HG03135 (cell line): ENCODE results near the gene BCCIP.

ENCODE experiments used
- ATAC-seq: cut with Tn5 transposase; IDR thresholded peaks from one replicate; pipeline ENCODE4 v1.9.1; 2021; ENCODE audit warnings: mild to moderate bottlenecking, moderate library complexity; ENCODE audit not compliant: unreplicated experiment

The BCCIP gene

DNA sequence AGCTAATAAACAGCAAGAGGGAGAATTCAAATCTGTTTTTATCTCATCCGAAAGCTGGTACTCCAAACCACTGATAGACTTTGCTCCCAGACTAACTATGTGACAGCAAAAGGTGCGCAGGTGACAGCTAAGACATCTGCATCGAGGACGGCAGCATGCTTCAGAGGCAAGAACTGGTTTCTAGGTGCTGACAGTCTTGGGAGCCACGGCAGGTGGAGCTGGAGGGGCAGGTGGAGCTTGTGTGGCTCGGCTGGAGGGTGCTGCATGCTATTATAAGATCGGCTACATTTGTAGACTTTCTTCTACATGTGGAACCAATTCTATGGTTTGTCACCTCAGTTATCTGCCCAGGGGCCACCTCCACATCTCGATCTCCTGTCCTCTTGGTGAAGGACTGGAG, 25.9 kb upstream of the BCCIP start:
- ATAC-seq = no peak

DNA sequence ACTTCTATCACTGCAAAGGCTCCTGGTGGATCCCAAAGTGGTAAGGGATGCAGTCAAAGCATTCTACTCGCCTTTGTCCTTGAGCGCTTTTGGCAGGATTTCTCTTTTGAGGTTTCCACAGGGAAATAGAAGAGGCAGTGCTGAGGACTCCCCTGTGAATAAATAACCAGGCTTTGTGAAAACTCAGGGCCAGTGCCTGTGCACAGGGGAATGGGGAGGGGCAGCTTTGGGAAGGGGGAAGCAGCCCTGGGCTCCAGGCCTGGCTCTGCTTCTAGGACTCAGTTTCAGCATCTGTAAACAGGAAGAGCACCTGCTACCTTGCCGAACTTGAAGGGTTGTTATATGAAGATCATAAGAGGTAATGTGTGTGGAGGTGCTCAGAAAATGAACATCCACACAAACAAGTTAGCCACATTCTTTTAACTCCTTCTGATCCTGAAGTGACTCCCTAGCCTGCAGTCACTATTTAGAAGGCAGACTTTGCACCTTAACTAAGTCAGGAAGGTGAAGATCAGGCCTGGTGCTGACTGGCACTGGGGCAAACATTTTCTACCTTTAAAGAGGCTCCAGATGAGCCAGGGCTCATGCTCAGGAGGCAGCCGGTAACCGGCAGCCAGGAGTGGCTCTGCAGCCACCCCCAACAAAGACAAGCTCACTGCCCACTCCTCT, 25.2 kb upstream of the BCCIP start:
- no peak for ATAC-seq

DNA sequence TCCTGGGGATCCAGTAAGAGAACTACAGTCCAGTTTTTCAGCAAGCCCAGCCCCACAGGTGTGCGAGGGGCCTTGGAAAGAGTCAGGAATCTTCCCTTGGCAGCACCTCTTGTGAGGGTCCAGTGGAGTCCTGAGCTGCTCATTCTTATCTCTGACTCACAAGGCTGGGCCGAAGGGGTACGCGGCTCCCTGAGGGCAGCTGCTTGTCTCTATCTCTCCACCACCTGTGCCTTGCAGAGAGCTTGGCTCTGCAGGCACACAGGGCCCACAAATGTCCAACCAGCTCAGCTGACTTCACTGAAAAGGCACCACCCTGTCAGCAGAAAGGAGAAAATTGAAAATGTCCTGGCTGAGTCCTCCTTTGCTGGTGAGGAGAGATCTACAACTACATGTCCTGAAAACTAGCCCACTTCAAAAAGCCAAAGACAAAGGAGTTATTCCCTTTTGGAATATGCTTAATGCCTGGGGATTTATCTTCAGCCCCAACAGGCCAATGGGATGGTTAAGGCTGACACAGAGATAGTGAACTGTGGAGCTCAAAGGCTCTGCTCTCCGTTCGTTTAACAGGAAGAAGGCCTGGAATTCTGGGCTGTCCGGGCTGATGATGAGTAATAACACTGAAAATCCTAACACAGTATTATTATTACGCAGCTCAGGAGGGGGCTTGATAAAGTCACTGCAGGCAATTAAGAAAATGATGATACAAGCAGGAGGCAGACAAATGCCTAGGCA, 23.7 kb upstream of the BCCIP start:
- ATAC-seq = no peak

GRCh38 chr10:125801574-125801973, 21.8 kb upstream of the BCCIP start:
- ATAC-seq = no peak

GRCh38 chr10:125802131-125802530, 21.2 kb upstream of the BCCIP start:
- no peak for ATAC-seq

DNA sequence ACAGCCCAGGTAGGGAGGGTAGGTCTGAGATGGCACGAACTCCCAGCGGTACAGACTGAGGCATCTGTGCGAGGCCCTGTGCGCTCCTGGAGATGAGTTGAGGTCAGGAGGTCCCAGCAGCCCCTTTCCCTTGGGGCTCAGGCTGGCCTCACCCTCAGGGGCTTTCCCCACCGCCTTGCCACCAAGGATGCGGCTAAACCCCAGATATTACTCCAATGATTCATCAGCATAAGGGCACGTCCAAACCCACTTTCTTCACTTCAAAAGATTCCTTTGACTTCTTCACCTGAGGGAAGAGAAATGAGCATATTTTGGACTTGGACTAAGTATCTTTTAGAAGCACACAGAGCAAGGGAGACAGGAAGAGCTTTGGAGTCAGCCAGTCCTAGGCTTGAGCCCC, 20.6 kb upstream of the BCCIP start:
- ATAC-seq = no peak

DNA sequence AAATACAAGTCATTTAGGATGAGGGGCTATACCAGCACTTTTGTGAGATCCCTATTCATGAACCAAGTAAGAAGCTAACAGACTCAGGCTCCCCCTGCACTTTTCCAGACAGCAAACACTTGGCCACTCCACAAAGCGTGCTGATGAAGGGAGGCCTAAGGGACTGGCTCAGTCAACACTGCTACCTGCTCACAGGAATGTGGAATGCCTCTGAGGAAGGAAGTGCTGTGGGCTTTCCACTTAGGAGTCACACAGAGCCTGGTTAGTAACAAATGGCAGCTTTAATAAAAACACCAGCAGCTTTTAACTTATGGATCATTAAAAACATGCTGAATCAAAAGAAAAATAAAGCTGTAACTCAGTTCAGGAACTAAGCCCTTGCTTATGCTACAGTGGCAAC, 15.3 kb upstream of the BCCIP start:
- no peak for ATAC-seq

DNA sequence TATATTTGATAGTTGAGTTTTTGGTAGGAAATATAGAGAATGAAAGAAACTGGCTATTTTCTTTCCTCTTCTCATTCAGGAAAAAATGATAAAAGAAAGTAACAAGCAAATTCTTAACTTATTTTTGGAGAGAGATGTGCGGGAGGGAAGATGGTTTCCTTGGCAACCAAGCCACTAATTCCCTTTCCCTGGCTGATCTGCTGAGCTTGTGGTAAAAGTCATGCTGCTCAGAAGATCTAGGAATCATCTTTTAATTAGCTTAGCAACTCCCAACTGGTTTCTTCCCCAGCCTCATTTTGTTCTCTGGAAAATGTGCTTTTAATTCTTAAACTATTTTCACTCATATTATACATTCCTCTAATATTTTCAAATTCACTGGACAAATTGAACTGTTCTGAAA, 12.1 kb upstream of the BCCIP start:
- no peak for ATAC-seq

- ATAC-seq = no peak
Observed at GRCh38 chr10:125812128-125812750, 11.1 kb upstream of the BCCIP start.

DNA sequence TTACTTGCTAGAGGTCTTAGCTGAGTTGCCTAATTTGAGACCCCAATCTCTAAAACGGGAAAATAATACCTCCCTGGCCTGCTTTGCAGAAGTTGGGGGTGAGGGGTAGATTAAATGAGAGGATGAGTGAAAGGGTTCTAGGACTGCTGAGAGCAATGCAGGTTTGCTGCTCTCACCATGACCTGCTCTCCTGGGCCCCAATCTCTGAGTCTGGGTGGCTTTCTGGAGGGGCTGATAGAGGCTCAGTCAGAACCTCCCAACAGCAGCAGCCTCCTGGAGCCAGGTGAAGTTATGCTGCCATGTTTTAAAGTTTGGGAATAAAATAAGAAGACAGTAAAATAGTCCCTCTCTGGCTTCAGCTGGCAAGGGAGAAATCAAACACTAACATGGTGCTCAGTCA, 7.6 kb upstream of the BCCIP start:
- no peak for ATAC-seq

- no peak for ATAC-seq
Observed at GRCh38 chr10:125816548-125816947, 6.8 kb upstream of the BCCIP start.

DNA sequence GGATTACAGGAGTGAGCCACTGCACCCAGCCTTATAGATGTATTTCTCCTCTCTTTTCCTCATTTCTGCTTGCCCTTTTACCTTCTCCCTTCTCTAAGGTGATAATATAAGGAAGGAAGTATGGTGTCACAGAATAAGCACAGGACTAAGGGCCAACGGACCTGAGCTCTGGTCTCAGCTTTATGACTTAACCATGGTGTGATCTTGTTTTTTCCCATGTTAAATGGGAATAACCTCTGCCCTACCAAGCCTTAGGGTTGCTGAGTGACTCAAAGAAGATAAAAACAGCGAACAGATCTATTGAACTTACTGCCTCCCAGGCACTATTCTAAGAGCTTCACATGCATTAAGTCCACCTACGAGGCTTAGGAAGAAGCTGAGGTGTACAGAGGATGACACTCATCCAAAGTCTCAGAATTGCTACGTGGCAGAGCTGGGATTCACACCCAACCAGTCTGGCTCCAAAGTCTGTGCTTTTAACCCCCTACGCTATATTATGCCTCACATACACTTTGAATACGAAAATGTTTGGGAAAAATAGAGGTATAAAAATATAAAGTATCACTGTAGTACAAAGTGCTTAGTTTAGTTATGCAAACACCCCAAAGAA, 5.9 kb upstream of the BCCIP start:
- ATAC-seq = no peak

GRCh38 chr10:125820701-125821100, 2.6 kb upstream of the BCCIP start:
- peak; percentile 54 for ATAC-seq

DNA sequence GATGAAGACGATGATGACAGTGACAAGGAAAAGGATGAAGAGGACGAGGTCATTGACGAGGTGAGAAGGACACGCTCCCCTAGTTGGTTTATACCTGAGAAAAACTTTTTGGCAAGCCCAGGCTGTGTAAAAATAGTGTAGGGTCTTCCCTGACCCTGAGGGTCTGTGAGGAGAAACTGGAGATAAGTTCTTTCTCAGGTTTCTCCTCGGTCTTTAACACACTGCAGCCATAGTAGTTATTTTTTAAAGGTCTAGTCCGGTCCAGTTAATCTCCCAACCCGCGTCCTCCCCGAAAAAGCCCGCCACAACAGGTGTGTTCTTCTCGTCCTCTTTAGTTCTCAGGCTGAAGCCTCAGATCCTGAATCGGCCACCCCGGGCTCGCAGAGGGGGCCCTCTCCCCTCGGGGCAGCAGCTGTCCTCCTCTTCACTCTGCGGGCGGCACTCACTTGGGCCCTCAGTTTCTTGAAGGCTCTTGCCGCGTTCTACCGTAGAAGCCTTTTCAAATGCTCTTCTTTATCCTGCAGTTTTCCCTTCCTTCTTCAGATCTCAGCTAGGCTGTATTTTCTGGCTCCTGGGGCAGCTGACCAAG, 411 bp downstream of the BCCIP start:
- peak; percentile 4 for ATAC-seq

DNA sequence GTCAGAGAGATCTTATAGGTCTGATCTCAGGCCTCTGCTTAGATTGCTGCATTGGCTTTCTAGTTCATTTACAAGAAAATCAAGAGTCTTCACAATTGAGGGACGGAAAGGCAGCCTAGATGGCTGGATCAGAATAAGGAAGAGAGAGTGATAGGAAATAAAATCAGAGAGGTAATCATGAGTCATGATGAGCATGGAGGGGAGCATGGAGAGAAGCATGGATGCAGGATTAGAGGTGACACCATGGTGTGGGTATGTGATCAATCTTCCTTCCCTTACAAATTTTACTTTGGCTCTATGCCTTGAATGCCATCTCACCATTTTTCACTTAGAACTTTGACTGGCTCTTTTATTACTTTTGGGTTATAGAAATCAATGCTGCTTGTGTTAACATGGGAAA, 1.4 kb downstream of the BCCIP start:
- ATAC-seq = no peak

GRCh38 chr10:125827133-125827532, 3.8 kb downstream of the BCCIP start:
- ATAC-seq = no peak

- no peak for ATAC-seq
Observed at GRCh38 chr10:125828311-125828710, 5.0 kb downstream of the BCCIP start.

DNA sequence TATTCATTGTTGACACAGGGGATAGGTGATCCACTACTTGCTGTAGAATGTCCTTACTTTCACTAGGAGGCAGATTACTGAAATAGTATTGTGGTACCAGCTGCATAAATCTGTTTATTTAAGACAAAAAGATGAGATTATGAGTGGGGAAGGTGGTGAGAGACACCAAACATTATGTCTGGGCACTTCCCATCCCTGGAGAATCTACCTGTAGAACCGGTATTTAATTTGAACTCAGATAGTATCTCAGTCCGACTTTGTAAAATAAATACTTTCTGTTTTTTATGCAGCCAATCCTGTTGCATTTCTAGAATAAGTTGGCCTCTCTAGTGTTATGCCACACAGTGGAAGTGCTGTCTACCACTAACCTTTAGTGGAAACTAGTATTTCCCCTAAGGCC, 13.4 kb downstream of the BCCIP start:
- no peak for ATAC-seq

DNA sequence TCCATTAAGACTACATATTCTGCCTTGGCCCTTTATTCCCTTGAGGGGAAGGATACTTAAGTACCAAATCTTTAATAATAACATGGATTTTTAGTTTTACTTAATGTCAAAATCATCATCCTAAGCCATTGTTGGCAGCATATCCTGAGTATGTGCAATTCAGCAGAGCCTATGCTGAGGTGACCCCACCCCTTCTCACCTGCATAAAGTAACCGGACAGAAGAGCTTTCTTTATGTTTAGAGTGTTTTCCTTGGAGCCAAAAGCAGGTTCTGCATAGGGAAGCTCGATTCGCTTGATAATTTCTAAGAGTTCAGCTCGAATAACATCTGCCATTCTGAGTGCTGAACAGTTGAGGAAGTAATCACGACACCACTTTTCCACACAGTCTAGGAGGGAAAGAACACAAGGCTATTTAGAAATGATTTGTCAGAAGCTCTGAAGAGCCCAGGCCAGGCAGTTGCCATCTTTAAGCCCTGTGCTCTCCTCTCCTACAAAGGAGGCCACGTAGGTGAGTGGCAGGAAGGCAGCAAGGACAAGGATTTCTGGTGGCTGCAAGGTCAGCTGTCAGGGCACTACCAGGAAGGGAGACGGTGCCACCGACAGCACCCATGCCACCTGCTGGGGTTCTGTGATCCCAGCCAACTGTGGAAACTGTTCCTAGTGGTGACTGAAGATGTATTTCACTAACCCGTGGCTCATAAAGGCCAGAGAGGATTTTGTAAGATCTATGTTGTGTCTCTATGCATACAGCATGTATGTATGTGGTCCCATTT, 15.6 kb downstream of the BCCIP start:
- ATAC-seq = no peak

DNA sequence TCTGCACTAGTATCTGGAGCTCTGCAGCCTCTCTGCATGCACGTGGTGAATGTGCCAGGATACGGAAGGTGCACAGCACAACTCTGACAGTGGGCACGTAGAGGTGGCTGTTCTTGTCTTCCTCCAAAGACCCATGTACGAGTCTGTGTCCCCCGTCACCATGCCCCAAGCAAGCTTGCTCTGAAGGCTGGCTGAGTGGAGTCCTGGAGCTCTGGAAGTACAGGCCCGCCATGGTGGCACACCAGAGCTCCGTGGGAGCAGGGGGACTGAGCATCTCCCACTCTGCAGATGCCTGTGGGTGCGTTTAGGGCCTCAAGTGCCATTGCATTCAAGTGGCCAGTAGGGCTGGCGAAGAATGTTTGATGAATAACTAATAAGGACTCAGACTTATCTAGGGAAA, 17.1 kb downstream of the BCCIP start:
- ATAC-seq = no peak

- ATAC-seq = no peak
Observed at GRCh38 chr10:125840955-125841354, 17.6 kb downstream of the BCCIP start.
